A549 (cell line): ENCODE measurements around the gene CEACAM16. TPM values are rescaled to one million over a fixed set of nuclear protein-coding genes. Genes with fewer than 3 reads are reported as not detected.

Experiments used
- ATAC-seq, 2 experiments: fragments of 200-7000 bp in 1 of 2; fragments of >200 bp in 1 of 2; cut with Nextera tagmentation in 1 of 2; cut with Tn5 transposase in 1 of 2; 3 replicates each; pipeline versions ENCODE4 v1.8.0 to v1.9.1; 2018 to 2020; ENCODE audit warnings: mild to moderate bottlenecking in 1 of 2, moderate library complexity in 1 of 2
- CTCF ChIA-PET: fragments of 300-600 bp; sonication (Branson Sonifier 250); formaldehyde crosslinking; extraction: SDS; loops from one replicate; lab custom pipeline; 2021; ENCODE audit warnings: antibody characterized with exemption, inconsistent platforms; lab: Yijun Ruan, JAX
- POLR2A ChIA-PET: fragments of 350-600 bp; formaldehyde crosslinking; extraction: SDS; loops from one replicate; lab custom pipeline; 2021; ENCODE audit warnings: antibody characterized with exemption, inconsistent platforms; lab: Yijun Ruan, JAX
- DNase-seq, 2 experiments: peaks; one replicate each; pipeline versions ENCODE4 v3.0.0 to v3.0.0-alpha.2; 2011 to 2016; ENCODE audit warnings: low read depth in 1 of 2, low spot score in 1 of 2
- FAIRE-seq: peaks from 2 replicates; lab custom pipeline; 2011; peaks lifted over from hg19 to GRCh38; lab: Jason Lieb, UNC
- H3K27ac ChIP-seq, 2 experiments: fragments of >200 bp; sonication (Bioruptor Twin); formaldehyde crosslinking; 3 replicates each; pipeline ENCODE4 v1.5.1; 2016 to 2017
- H3K4me1 ChIP-seq: fragments of >200 bp; sonication (Bioruptor Twin); formaldehyde crosslinking; 3 replicates; pipeline ENCODE4 v1.6.1; 2016
- H3K4me2 ChIP-seq: fragments of >200 bp; sonication (Bioruptor Twin); formaldehyde crosslinking; 3 replicates; pipeline ENCODE4 v1.6.1; 2016
- H3K4me3 ChIP-seq: fragments of >200 bp; sonication (Bioruptor Twin); formaldehyde crosslinking; 3 replicates; pipeline ENCODE4 v1.5.1; 2016
- H3K9me3 ChIP-seq: fragments of >200 bp; sonication (Bioruptor Twin); formaldehyde crosslinking; 3 replicates; pipeline ENCODE4 v1.6.1; 2016
- BHLHE40 ChIP-seq: IDR thresholded peaks from 2 replicates; pipeline ENCODE4 v1.6.1; 2012; ENCODE audit warnings: low read depth, low read length, inconsistent platforms
- CBX2 ChIP-seq: fragments of 200-600 bp; sonication (generic); IDR thresholded peaks from 2 replicates; pipeline ENCODE4 v1.6.1; 2016; ENCODE audit warnings: low read depth, mild to moderate bottlenecking, borderline replicate concordance
- CEBPB ChIP-seq, 2 experiments: fragments of >200 bp in 1 of 2; sonication (Bioruptor Twin) in 1 of 2; formaldehyde crosslinking in 1 of 2; IDR thresholded peaks; 2 replicates each; pipeline ENCODE4 v1.6.1; 2012 to 2016
- CHD2 ChIP-seq: fragments of 150-350 bp; IDR thresholded peaks from 2 replicates; pipeline ENCODE4 v1.6.1; 2014; ENCODE audit warnings: low read length; ENCODE audit not compliant: partially characterized antibody
- CHD4 ChIP-seq: fragments of 200-600 bp; sonication (generic); IDR thresholded peaks from 2 replicates; pipeline ENCODE4 v1.6.1; 2016; ENCODE audit warnings: antibody characterized with exemption, mild to moderate bottlenecking, borderline replicate concordance
- EHF ChIP-seq: fragments of 250-450 bp; sonication (Bioruptor Pico); IDR thresholded peaks from 2 replicates; pipeline ENCODE4 v1.5.0; 2020; ENCODE audit warnings: mild to moderate bottlenecking
- EHMT2 ChIP-seq: fragments of 200-600 bp; sonication (generic); IDR thresholded peaks from 2 replicates; pipeline ENCODE4 v1.6.1; 2016; ENCODE audit warnings: antibody characterized with exemption, low read depth, mild to moderate bottlenecking, moderate library complexity
- ESRRA ChIP-seq: fragments of 150-350 bp; IDR thresholded peaks from 2 replicates; pipeline ENCODE4 v1.6.1; 2014; ENCODE audit warnings: mild to moderate bottlenecking, low read length, borderline replicate concordance
- FOSB ChIP-seq: fragments of 250-450 bp; sonication (Bioruptor Pico); IDR thresholded peaks from 2 replicates; pipeline ENCODE4 v1.5.0; 2020; ENCODE audit warnings: mild to moderate bottlenecking, moderate library complexity
- FOSL2 ChIP-seq, 2 experiments: fragments of 450-650 bp in 1 of 2; fragments of >200 bp in 1 of 2; sonication (Bioruptor Twin) in 1 of 2; formaldehyde crosslinking; IDR thresholded peaks; 2 replicates each; pipeline versions ENCODE4 v1.5.0 to v1.6.1; 2016 to 2020; ENCODE audit warnings: mild to moderate bottlenecking in 1 of 2, moderate library complexity in 1 of 2
- FOXS1 ChIP-seq: fragments of 250-450 bp; sonication (Bioruptor Pico); IDR thresholded peaks from 2 replicates; pipeline ENCODE4 v1.5.0; 2020; ENCODE audit warnings: mild to moderate bottlenecking, moderate library complexity
- GATA3 ChIP-seq: IDR thresholded peaks from 2 replicates; pipeline ENCODE4 v1.6.1; 2012; ENCODE audit warnings: borderline replicate concordance
- HEYL ChIP-seq: fragments of 250-450 bp; sonication (Bioruptor Pico); IDR thresholded peaks from 2 replicates; pipeline ENCODE4 v1.8.0; 2021; ENCODE audit warnings: mild to moderate bottlenecking, moderate library complexity
- HOXA7 ChIP-seq: fragments of 250-450 bp; sonication (Bioruptor Pico); IDR thresholded peaks from 2 replicates; pipeline ENCODE4 v1.5.0; 2020; ENCODE audit warnings: mild to moderate bottlenecking, moderate library complexity
- JUNB ChIP-seq: fragments of >200 bp; sonication (Bioruptor Twin); formaldehyde crosslinking; IDR thresholded peaks from 2 replicates; pipeline ENCODE4 v1.6.1; 2016
- KDM1A ChIP-seq: fragments of 200-600 bp; sonication (generic); IDR thresholded peaks from 2 replicates; pipeline ENCODE4 v1.6.1; 2016; ENCODE audit warnings: low read depth, mild to moderate bottlenecking
- MAFK ChIP-seq: fragments of 450-650 bp; IDR thresholded peaks from 2 replicates; pipeline ENCODE4 v1.6.1; 2014; ENCODE audit not compliant: partially characterized antibody
- MAZ ChIP-seq: fragments of 150-350 bp; IDR thresholded peaks from 2 replicates; pipeline ENCODE4 v1.6.1; 2014; ENCODE audit warnings: antibody characterized with exemption, low read depth, low read length, borderline replicate concordance
- NPAS2 ChIP-seq: fragments of 250-450 bp; sonication (Bioruptor Pico); IDR thresholded peaks from 2 replicates; pipeline ENCODE4 v1.8.0; 2022; ENCODE audit warnings: mild to moderate bottlenecking, moderate library complexity, borderline replicate concordance
- PBX3 ChIP-seq: IDR thresholded peaks from 2 replicates; pipeline ENCODE4 v1.6.1; 2012
- RAD21 ChIP-seq, 2 experiments: fragments of >200 bp in 1 of 2; sonication (Bioruptor Twin) in 1 of 2; formaldehyde crosslinking in 1 of 2; IDR thresholded peaks in 1 of 2; conservative IDR thresholded peaks in 1 of 2; 2 replicates in 1 of 2; 3 replicates in 1 of 2; pipeline ENCODE4 v1.6.1; 2012 to 2018; ENCODE audit warnings: inconsistent platforms in 1 of 2
- RARB ChIP-seq: fragments of 250-450 bp; sonication (Bioruptor Pico); IDR thresholded peaks from 2 replicates; pipeline ENCODE4 v1.8.0; 2021; ENCODE audit warnings: mild to moderate bottlenecking, moderate library complexity
- RFX5 ChIP-seq: fragments of 450-650 bp; IDR thresholded peaks from 2 replicates; pipeline ENCODE4 v1.7.1; 2014; ENCODE audit warnings: antibody characterized with exemption, mild to moderate bottlenecking, moderate library complexity
- RNF2 ChIP-seq: fragments of 200-600 bp; sonication (generic); IDR thresholded peaks from 2 replicates; pipeline ENCODE4 v1.6.1; 2016; ENCODE audit warnings: low read depth, mild to moderate bottlenecking, antibody characterized with exemption, moderate library complexity, borderline replicate concordance
- SMC3 ChIP-seq: fragments of >200 bp; sonication (Bioruptor Twin); formaldehyde crosslinking; IDR thresholded peaks from 3 replicates; pipeline ENCODE4 v1.6.1; 2018; ENCODE audit warnings: inconsistent platforms
- TP53 ChIP-seq: fragments of 250-450 bp; sonication (Bioruptor Pico); IDR thresholded peaks from 2 replicates; pipeline ENCODE4 v1.5.0; 2021; ENCODE audit warnings: mild to moderate bottlenecking, moderate library complexity
- ZNF302 ChIP-seq: fragments of 250-450 bp; sonication (Bioruptor Pico); IDR thresholded peaks from 2 replicates; pipeline ENCODE4 v1.9.0; 2021; ENCODE audit warnings: inconsistent platforms, mild to moderate bottlenecking, moderate library complexity
- whole genome bisulfite sequencing: methylation state at CpG from one replicate; pipeline ENCODE4 v1.1.6; 2017; ENCODE audit errors: missing lambda C conversion rate; 5-methylcytosine and 5-hydroxymethylcytosine counted together
- polyA plus RNA-seq, 4 experiments: library from polyadenylated mRNA; depleted of rRNA in 3 of 4; stranded (reverse); fragments of >200 nt; fragmentation: RNase III in 1 of 4; extraction: RNeasy Plus Mini Kit Qiagen cat#74134 plus additional on column Dnase treatment in 1 of 4; gene quantifications; 2 replicates in 3 of 4; 3 replicates in 1 of 4; pipeline ENCODE4 v1.2.3, GENCODE V29; 2011 to 2017
- TF ChIP-seq, protein P1 (sequence below): fragments of 250-450 bp; sonication (Bioruptor Pico); IDR thresholded peaks from 2 replicates; pipeline ENCODE4 v1.5.0; 2020; ENCODE audit warnings: low read depth, mild to moderate bottlenecking, moderate library complexity
- TF ChIP-seq, protein P2 (sequence below): IDR thresholded peaks from 2 replicates; pipeline ENCODE4 v1.6.1; 2012
- TF ChIP-seq, protein P3 (sequence below): IDR thresholded peaks from 2 replicates; pipeline ENCODE4 v1.6.1; 2012; ENCODE audit warnings: low read depth, borderline replicate concordance
- TF ChIP-seq, protein P4 (sequence below): fragments of >200 bp; sonication (Bioruptor Twin); formaldehyde crosslinking; IDR thresholded peaks from 3 replicates; pipeline ENCODE4 v1.5.1; 2016

Gene CEACAM16
- polyA plus RNA-seq, 2 of the 4 experiments (the other 2 are of a cell fraction) = not detected

- DNase-seq = peak in 1 of 2 experiments; percentile 45
- Histone ChIP-seq H3K4me1 (peaks cover 73% of the 10 kb centered on the region), H3K9me3 (no peaks in the 10 kb centered on the region), H3K4me2 (peak overlapping the region; percentile 92), H3K4me3 (peak overlapping the region; percentile 95), H3K27ac (peak overlapping the region; percentile 92 to 99)
- no peak for ATAC-seq
- no peak for FAIRE-seq
- POLR2A ChIA-PET = interaction anchor here (1.1 to 1.5 kb wide), 4 partner anchors 9 to 289 kb away, joined by 3 to 6 read pairs (median 4); partner anchors contain the start of gene CLASRP
- no peak for TF ChIP-seq CHD2
- no peak for TF ChIP-seq NPAS2 (CRISPR knock-in tag)
- 0 out of 2 replicates have a peak, but pooled peaks have one; percentile 3 for TF ChIP-seq JUNB
- 0 out of 2 replicates have a peak, but pooled peaks have one; percentile 16 for TF ChIP-seq TP53 (CRISPR knock-in tag)
- no peak for TF ChIP-seq PBX3
- TF ChIP-seq FOXS1 (CRISPR knock-in tag) = no peak
- TF ChIP-seq EHMT2 = no peak
- TF ChIP-seq KDM1A = peak; percentile 67; the same call in 1 of the 2 replicates
- TF ChIP-seq MAZ = no peak
- TF ChIP-seq, protein P1, sequence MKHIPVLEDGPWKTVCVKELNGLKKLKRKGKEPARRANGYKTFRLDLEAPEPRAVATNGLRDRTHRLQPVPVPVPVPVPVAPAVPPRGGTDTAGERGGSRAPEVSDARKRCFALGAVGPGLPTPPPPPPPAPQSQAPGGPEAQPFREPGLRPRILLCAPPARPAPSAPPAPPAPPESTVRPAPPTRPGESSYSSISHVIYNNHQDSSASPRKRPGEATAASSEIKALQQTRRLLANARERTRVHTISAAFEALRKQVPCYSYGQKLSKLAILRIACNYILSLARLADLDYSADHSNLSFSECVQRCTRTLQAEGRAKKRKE (CRISPR knock-in tag) = no peak
- TF ChIP-seq GATA3 = no peak
- TF ChIP-seq, protein P2, sequence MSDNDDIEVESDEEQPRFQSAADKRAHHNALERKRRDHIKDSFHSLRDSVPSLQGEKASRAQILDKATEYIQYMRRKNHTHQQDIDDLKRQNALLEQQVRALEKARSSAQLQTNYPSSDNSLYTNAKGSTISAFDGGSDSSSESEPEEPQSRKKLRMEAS = peak; percentile 20; the same call in 1 of the 2 replicates
- TF ChIP-seq, protein P3, sequence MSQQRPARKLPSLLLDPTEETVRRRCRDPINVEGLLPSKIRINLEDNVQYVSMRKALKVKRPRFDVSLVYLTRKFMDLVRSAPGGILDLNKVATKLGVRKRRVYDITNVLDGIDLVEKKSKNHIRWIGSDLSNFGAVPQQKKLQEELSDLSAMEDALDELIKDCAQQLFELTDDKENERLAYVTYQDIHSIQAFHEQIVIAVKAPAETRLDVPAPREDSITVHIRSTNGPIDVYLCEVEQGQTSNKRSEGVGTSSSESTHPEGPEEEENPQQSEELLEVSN = no peak
- TF ChIP-seq FOSL2 (IDR thresholded peaks at IDR 0.05) = no peak
- TF ChIP-seq FOSL2 (CRISPR knock-in tag; IDR thresholded peaks at IDR 0.05) = no peak
- TF ChIP-seq MAFK = no peak
- no peak for TF ChIP-seq BHLHE40
- no peak for TF ChIP-seq EHF
- TF ChIP-seq RNF2 = no peak
- no peak for TF ChIP-seq HEYL (CRISPR knock-in tag)
- TF ChIP-seq, protein P4, sequence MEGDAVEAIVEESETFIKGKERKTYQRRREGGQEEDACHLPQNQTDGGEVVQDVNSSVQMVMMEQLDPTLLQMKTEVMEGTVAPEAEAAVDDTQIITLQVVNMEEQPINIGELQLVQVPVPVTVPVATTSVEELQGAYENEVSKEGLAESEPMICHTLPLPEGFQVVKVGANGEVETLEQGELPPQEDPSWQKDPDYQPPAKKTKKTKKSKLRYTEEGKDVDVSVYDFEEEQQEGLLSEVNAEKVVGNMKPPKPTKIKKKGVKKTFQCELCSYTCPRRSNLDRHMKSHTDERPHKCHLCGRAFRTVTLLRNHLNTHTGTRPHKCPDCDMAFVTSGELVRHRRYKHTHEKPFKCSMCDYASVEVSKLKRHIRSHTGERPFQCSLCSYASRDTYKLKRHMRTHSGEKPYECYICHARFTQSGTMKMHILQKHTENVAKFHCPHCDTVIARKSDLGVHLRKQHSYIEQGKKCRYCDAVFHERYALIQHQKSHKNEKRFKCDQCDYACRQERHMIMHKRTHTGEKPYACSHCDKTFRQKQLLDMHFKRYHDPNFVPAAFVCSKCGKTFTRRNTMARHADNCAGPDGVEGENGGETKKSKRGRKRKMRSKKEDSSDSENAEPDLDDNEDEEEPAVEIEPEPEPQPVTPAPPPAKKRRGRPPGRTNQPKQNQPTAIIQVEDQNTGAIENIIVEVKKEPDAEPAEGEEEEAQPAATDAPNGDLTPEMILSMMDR = no peak
- no peak for TF ChIP-seq RFX5
- no peak for TF ChIP-seq ZNF302 (CRISPR knock-in tag)
- TF ChIP-seq FOSB (CRISPR knock-in tag) = no peak
- no peak for TF ChIP-seq CBX2
- TF ChIP-seq RAD21 (conservative IDR thresholded peaks at IDR 0.05 in 1 of 2, IDR thresholded peaks at IDR 0.05 in 1 of 2) = no peak
- no peak for TF ChIP-seq HOXA7
- no peak for TF ChIP-seq ESRRA
- no peak for TF ChIP-seq SMC3
- TF ChIP-seq CEBPB (IDR thresholded peaks at IDR 0.05) = no peak
- no peak for TF ChIP-seq CHD4
- no peak for TF ChIP-seq RARB (CRISPR knock-in tag)
- WGBS = 63% methylated on average over 10 of the region's 10 CpGs
- CTCF ChIA-PET = interaction anchor here (0.9 to 48.5 kb wide), 7 partner anchors 9 to 154 kb away, joined by 3 to 1899 read pairs (median 9); no protein-coding TSS in a partner anchor
Observed at GRCh38 chr19:44749994-44750393, 51.0 kb downstream of the CEACAM16 start.
